ENCODE results near the gene PGM3. TPM values are rescaled to one million over a fixed set of nuclear protein-coding genes. Genes with fewer than 3 reads are reported as not detected.
"Not testable (repeated sequence)": the region's sequence is repeated elsewhere in the genome, so short reads cannot be mapped to it uniquely, and the experiment has no call there.

Gene PGM3, protein sequence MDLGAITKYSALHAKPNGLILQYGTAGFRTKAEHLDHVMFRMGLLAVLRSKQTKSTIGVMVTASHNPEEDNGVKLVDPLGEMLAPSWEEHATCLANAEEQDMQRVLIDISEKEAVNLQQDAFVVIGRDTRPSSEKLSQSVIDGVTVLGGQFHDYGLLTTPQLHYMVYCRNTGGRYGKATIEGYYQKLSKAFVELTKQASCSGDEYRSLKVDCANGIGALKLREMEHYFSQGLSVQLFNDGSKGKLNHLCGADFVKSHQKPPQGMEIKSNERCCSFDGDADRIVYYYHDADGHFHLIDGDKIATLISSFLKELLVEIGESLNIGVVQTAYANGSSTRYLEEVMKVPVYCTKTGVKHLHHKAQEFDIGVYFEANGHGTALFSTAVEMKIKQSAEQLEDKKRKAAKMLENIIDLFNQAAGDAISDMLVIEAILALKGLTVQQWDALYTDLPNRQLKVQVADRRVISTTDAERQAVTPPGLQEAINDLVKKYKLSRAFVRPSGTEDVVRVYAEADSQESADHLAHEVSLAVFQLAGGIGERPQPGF
- polyA plus RNA-seq (ENCODE audit: insufficient read length in 4 of 4) = 10 to 100 TPM; 31.4 to 59.1 (median 48.1) TPM

DNA sequence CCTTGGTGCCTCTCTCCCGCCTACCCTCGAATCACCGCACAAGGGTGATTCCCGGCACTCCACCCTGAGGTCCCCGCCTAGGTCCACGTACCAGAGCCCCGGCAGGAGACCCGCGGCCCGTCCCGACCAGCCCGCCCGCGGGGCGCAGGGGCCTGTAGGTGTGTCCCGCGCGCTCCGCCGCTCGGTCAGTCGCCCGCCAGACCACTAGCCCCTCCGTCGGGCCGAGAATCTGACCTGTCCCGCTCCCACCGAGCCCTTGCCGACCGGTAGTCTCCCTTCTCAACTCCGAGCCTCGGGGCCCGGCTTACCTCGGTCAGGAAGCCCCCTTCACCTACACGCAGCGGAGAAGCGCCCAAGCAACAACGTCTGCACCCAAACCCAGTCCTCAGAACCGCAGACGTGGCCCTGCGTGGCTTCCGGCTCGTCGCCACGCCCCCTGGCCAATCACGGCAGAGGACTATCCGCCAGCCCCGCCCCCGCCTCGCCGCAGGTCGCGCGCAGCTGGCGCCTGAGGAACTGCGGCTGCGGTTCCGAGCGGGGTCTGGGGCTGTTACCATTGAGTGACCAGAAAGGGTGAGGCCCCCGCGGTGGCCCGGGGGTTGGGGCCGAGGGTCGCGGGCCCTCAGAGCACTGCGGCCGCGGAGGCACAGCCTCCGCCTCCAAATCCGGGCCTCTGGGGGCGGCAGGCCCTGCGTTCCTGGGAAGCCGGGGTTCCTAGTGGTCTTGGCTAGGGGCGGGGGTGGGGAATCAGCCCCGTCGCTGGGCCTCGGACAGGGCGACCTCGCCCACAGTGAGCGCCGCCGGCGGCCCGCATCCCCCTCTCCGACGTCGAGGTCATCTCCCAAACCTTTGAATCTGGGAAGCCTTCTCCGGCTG, at the start of gene PGM3, which contains the start of gene RWDD2A:
TSS of gene PGM3 (minus strand) at position 395 of the 876 bp plus-strand sequence. CDS start 2,253 bp downstream, outside the sequence.
TSS of gene RWDD2A (plus strand) at position 487 of the 876 bp plus-strand sequence. CDS start 1,095 bp downstream, outside the sequence.
- peak; percentile 72 to 81 (median 75) for DNase-seq (ENCODE audit: low read depth in 4 of 4, low spot score in 2 of 4)

DNA sequence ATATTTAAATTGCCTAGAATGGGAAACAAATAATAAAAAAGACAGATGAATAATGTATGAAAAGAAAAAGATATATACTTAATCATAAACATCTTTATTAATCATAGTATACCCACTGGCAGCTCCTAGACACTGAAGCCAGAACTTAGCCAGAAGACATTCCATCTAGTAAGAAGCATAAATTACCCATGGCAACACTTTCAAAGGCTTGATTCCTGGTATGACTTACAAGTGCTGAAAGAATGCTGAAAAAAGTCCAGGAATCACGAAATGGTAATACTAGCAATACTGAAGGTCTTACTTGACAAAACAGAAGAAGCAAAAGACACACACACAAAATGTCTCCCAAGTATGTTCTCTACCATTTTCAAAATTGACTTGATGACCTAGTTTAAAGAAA, 38.1 kb upstream of the PGM3 start:
- DNase-seq (ENCODE audit: low read depth in 4 of 4, low spot score in 2 of 4) = no peak

DNA sequence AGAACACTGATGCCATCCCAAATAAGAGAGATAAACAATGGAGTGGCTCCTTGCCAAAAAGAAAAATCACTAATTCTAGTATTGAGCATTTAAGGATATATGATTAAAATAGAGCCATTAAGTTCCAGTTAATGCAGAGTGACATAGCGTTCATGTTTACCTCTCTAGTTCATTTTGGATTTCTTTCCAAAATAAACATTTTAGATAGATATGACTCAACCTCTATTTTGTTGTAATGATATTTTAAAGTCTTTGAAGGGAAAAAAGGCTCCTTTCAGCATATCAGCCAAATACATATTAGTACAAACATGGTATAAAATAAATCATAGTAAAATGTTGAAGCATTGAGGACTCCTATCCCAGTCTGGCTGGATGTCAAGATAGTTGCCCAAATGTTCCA, 33.5 kb upstream of the PGM3 start:
- no peak for DNase-seq (ENCODE audit: low read depth in 4 of 4, low spot score in 2 of 4)

DNA sequence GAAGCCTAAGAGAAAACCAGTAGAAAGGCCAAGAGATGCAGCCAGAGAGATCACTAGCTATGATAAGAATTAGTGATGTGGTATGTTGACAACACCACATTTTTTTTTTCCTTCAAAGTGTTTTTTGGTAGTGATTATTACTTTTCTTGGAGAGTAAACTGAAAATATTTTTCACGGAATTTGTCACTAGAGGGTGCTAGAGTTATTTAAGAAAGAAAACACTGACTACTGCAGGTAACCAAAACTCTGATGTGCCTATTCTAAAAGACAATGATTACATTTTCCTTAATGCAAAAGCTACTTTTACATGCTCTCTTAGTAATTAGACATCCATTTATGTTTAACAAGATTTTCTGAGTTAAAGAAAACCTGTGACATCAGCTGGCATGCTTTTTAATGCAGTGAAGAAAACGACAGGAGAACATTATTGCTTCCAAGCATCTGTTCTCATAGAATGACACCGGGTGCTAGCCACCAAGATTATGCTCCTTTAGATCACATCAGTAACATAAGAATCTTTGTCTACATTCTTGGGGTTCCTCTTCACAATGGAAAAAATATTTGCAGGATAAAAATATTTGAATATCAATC, 28.9 kb upstream of the PGM3 start:
- DNase-seq (ENCODE audit: low read depth in 4 of 4, low spot score in 2 of 4) = peak in 2 of 4 donors; percentile 6 to 23

DNA sequence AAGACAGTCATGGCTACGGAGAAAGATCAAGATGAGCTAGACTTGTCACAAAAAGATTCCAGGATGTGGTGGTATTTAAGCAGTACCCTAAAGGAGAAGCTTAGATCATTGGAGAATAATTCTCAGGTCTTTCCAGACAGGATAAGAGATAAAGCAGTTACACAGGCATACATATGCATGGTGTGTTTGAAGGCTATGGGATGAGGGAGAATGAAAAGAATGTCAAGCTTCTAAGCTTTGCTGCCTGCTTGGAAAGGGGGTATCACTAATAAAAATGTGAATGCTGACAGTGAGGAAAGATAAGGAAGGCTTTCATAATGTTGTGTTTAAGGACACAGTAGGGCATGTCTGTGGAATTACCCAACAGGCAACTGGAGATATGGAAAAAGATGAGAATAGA, 28.2 kb upstream of the PGM3 start:
- DNase-seq (ENCODE audit: low read depth in 4 of 4, low spot score in 2 of 4) = no peak

DNA sequence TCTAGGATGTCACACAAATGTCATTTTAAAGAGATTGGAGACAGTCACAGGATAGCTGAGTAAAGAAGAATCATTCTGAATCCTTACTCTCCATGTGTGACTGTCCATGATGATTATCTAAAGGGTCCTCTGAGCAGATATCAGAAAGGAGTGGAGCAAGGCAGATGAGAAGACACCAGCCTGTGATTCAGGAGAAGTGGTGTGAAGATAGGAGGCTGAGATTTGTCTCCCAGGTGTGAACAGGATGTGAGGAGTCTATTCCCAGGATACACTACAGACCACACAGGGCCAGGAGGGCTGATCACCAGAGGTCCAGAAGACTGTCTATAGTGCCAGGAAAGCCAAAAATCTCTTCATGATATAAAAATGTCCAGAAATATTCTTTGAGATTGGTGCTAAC, 27.1 kb upstream of the PGM3 start:
- no peak for DNase-seq (ENCODE audit: low read depth in 4 of 4, low spot score in 2 of 4)

DNA sequence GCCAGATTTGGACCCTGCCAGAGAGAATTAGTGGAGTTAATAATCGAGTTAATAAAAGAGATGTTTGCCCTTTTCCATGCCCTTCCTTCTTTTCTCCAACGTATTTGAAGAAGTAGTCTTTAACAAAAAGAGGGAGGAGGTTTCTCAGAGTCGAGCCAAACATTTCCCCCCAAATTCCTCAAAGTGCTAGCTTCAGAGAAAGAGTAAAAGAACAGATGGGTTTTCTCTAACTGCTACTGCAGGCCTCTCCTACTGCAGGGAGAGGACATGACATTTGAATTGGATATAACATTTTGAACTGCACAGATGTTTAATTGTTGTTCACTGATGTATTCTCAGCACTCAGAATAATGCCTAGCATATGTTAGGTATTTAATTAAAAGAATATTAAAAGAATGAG, 25.6 kb upstream of the PGM3 start:
- peak in 1 of 4 donors; percentile 10 for DNase-seq (ENCODE audit: low read depth in 4 of 4, low spot score in 2 of 4)

DNA sequence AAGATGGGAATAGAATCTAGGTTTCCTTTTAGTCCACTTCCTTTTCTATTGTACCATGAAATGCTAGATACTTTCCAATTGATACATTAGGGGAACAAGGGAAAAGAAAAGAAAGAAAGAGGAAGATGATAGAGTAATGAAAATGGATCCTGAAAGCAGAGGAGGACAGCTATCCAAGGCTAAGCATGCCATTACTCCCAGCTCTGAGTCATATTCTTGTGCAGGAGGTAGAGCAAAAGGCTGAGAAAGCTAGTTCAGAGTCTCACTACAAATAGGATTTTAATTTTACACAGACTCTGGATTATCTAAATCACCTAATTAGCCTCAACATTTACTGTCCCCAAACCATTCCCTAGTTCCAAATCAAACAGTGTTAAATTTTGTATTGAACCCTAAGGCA, 23.7 kb upstream of the PGM3 start:
- no peak for DNase-seq (ENCODE audit: low read depth in 4 of 4, low spot score in 2 of 4)

DNA sequence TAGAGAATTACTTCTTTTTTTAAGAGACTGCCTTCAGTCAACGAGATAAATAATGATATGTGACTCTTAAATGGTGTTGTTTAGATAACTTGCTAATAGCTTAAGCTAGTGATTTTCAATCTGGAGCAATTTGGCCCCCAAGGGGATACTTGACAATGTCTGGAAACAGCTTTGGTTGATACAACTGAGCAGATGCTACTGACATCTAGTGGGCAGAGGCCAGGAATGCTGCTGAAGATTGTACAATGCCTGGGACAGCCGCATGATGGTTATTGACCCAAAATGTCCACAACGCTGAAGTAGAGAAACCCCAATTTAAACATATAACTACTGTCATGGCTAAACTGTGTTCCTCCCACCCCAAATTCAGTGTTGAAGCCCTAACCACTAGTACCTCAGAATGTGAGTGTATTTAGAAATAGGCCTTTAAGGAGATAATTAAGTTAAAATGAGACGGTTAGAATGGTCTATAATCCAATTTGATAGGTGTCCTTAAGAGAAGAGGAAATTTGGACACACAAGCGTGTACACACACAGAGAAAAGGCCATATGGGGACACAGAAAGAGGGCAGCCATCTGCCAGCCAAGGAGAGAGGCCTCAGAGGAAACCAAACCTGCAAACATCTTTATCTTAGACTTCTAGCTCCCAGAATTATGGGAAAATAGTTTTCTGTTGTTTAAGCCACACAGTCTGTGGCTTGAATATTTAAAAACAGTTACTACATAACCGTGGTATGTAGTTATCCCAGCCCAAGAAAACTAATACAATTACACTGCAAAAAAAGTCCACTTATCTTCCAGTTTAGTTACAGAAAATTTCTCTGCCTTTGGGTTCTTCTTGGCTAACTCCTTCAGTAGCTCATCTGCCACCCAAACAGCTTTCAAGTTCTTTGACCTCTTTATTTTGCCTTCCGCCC, 22.3 kb upstream of the PGM3 start:
- peak in 1 of 4 donors; percentile 32 for DNase-seq (ENCODE audit: low read depth in 4 of 4, low spot score in 2 of 4)

DNA sequence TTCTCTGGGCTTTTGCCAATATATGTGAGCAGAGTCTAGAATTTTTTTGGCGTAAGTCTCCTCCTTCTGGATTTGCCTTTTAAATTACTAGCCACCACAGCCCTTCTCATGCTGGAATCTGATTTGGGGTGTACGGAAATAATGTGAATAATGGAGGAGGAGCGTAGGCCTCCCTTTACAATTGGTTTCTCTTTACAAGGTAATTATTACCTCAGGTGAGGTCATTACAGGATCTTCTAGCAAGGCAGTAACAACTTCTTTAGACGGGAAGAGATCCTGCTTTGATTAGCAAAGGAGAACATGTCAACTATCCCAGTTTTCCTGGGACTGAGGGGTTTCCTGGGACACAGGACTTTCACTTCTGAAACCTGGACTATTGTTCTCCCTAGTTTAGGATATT, 9.0 kb upstream of the PGM3 start:
- no peak for DNase-seq (ENCODE audit: low read depth in 4 of 4, low spot score in 2 of 4)

DNA sequence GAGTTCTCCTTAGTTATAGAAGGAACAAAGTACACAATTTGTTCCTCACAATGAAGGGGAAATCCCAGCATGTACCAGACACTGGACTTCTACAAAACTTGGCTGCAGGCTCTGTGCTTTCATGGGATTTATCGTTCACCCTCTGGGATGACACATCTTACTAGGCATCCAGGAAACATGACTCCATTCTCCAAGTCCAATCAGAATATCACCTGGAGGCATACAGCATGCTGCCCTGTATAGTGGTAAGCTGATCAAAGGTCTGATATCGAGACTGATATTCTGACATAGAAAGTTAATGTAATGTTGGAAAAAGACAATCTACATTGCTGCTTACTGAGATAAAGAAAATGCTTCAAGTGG, 6.8 kb upstream of the PGM3 start:
- DNase-seq (ENCODE audit: low read depth in 4 of 4, low spot score in 2 of 4) = no peak

DNA sequence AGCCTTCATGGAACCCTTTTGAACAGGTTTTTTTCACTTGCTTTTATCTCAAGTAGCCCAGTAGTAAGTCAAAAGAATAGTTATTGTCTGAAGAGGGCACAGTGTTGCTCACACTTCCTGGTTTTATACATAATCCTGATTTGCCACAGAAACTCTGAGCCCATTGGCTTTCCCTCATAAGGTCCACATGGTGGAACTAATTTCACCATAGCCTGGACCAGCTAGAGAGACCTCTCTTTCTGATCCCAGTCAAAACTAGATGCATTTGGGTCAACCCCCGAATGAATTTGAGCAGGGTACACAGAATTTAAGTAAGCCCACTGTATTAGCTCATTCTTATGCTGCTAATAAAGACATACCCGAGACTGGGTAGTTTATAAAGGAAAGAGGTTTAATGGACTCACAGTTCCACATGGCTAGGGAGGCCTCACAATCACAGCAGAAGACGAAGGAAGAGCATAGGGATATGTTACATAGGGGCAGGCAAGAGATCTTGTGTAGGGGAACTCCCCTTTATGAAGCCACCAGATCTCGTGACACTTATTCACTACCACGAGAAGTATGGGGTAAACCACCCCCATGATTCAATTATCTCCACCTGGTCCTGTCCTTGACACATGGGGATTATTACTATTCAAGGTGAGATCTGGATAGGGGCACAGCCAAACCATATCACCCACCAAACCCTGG, 6.3 kb upstream of the PGM3 start:
- no peak for DNase-seq (ENCODE audit: low read depth in 4 of 4, low spot score in 2 of 4)

DNA sequence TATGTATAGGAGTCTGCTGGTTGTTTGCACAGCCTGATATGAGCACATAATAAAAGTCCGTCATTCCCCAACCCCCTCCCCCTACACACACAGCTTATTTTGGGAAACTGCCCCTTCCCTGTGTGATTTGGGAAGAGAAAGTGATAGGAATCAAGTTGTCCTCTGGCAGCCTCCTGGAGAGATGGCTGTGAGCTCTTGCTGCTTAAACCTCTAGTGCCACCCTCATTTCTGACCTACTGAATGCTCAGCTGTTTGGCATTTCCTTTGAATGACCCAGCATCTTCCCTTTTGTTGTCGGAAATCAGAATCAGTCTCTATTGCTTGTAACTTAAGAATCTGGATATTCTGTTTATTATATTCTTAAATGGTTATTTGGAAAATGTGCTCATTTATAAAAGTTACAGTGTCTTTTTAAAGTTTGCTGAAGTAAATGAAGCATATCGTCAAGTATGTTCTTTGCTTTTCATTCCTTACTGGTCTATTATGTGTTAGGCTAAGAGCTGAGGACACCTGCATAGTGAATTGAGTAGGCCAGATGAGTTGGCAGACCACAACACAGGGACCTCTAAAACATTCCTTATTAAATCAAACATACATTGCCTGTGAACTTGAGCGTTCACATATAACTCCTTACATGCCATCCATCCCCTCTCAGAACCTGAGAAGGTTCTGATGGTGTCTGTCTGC, 5.6 kb upstream of the PGM3 start:
- DNase-seq (ENCODE audit: low read depth in 4 of 4, low spot score in 2 of 4) = no peak

DNA sequence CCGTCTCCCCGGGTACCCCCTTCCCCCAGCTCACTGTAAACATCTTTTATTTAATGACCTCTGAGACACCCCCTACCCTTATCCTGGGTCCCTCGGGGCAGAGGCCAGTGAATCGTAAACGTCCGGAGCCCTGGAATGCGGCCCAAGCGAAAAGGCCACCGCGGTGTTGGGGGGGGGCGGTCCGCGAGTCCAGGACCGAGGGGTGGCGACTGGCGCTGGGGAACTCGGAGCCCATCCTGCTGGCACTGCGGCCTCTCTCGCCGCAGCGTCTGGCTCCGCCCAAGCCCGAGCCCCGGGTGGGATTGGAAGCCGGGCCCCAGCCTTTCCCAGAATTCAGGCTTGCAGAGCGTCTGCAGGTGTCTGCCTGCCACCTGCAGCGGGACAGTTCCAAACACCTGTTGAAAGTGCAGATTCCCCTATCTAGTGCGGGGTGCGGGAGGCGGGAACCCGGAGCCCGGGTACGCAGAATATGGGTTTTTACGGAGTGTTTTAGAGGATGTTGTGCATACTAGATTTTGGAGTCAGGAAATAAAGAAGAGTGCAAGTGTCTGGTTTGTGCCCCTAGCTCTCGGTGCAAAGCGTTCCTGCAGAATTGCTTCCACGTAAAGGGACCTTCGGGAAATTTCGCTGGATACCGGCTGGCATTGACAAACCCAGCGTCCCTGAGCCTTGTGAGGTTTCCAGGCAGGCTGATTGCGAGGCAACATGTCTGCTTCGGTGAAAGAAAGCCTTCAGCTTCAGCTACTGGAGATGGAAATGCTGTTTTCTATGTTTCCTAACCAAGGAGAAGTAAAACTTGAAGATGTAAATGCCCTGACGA, 892 bp upstream of the PGM3 start:
- peak in 1 of 4 donors; percentile 21 for DNase-seq (ENCODE audit: low read depth in 4 of 4, low spot score in 2 of 4)

DNA sequence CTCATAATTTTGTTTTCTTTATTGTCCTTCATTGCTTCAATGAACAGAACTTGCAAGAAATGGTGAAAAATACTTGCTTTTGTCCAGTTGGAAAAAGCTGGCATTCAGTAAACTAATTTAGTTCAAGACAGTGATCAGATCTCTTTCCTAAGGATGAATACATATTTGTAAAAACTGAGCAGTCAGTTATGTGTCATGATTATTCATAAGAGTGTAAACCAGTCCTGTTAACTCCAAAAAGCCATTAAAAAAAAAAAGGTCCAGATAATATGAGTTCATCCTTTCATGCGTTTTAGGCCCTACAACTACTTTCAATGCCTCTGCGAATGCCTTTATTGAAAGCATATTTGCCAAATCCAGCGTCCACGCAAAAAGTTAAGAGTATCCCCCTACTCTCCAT, 609 bp downstream of the PGM3 start:
- peak in 1 of 4 donors; percentile 10 for DNase-seq (ENCODE audit: low read depth in 4 of 4, low spot score in 2 of 4)

DNA sequence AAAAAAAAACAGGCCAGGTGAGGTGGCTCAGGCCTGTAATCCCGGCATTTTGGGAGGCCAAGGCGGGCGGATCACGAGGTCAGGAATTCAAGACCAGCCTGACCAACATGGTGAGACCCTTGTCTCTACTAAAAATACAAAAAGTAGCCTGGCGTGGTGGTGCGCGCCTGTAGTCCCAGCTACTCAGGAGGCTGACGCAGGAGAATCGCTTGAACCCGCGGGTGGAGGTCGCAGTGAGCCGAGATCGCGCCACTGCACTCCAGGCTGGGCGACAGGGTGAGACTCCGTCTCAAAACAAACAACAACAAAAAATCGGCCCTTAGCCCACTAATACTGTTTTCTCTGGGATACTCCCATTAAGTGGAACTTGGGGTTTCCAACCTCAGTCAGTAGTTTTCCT, 1.1 kb downstream of the PGM3 start:
- DNase-seq (ENCODE audit: low read depth in 4 of 4, low spot score in 2 of 4) = not testable (repeated sequence)

DNA sequence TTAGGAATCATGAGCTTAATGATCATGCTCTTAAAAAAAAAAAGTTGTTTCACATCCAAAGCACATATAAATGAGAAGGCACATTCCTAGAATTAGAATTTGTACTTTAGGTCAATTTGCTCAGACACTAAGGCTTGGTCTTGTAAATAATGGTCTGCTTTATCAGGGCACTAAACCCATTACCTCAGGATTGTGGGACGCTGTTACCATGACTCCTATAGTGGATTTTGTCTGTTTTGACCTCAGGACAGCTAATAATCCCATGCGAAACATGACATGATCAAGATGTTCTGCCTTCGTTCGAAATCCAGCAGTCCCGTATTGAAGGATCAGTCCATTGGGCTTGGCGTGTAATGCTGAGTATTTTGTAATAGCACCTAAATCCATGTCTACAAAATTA, 2.4 kb downstream of the PGM3 start:
- no peak for DNase-seq (ENCODE audit: low read depth in 4 of 4, low spot score in 2 of 4)

DNA sequence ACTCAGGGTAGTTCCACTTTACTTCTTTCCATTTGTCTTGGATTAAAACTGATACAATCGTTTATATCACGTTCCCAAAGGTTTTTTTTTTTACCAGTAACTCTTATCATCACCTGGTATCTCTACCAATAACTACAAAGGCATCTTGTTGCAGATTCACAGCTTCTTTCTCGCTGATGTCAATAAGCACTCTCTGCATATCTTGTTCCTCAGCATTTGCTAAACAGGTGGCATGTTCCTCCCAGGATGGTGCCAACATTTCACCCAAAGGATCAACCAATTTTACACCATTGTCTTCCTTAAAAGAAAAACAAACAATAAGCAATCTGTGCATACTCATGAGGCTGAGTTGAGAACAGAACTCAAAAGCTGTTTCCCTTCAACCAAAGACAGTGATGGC, 4.6 kb downstream of the PGM3 start:
- DNase-seq (ENCODE audit: low read depth in 4 of 4, low spot score in 2 of 4) = no peak

Measured in left renal cortex interstitium (tissue), 4 donors.